Loucy (cell line): ENCODE measurements around the gene CORO7.

Experiments
- EZH2phosphoT487 ChIP-seq: fragments of 200-600 bp; IDR thresholded peaks from 2 replicates; pipeline ENCODE4 v1.6.1; 2018; ENCODE audit warnings: antibody characterized with exemption, mild to moderate bottlenecking, moderate library complexity, borderline replicate concordance
- TF ChIP-seq, protein P1 (sequence below): fragments of 200-600 bp; sonication (generic); conservative IDR thresholded peaks from 2 replicates; pipeline ENCODE4 v1.5.1; 2014; ENCODE audit warnings: mild to moderate bottlenecking, antibody characterized with exemption, low read length

GRCh38 chr16:4401094-4401501 lies 15.3 kb downstream of the CORO7 start:
- TF ChIP-seq, protein P1, sequence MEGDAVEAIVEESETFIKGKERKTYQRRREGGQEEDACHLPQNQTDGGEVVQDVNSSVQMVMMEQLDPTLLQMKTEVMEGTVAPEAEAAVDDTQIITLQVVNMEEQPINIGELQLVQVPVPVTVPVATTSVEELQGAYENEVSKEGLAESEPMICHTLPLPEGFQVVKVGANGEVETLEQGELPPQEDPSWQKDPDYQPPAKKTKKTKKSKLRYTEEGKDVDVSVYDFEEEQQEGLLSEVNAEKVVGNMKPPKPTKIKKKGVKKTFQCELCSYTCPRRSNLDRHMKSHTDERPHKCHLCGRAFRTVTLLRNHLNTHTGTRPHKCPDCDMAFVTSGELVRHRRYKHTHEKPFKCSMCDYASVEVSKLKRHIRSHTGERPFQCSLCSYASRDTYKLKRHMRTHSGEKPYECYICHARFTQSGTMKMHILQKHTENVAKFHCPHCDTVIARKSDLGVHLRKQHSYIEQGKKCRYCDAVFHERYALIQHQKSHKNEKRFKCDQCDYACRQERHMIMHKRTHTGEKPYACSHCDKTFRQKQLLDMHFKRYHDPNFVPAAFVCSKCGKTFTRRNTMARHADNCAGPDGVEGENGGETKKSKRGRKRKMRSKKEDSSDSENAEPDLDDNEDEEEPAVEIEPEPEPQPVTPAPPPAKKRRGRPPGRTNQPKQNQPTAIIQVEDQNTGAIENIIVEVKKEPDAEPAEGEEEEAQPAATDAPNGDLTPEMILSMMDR: no peak
- no peak for TF ChIP-seq EZH2phosphoT487
